ENCODE results near the gene TEX19.
A peak's percentile ranks its signal among the peaks of the same experiment; 100 is the strongest.
"Not testable (repeated sequence)": the region's sequence is repeated elsewhere in the genome, so short reads cannot be mapped to it uniquely, and the experiment has no call there.

Gene TEX19

GRCh38 chr17:82370471-82371332 is 11.7 kb downstream of the TEX19 start:
- ATAC-seq = peak; percentile 10; the same call in 2 of the 3 replicates
- TF ChIP-seq ZFP3 (CRISPR knock-in tag; IDR thresholded peaks at IDR 0.05) (no peak), ZNF8 (CRISPR knock-in tag; IDR thresholded peaks at IDR 0.05) (no peak), ZNF70 (CRISPR knock-in tag; IDR thresholded peaks at IDR 0.05) (no peak), PPARA (CRISPR knock-in tag; IDR thresholded peaks at IDR 0.05; ENCODE audit: borderline replicate concordance) (no peak)
- TF ChIP-seq, protein P1, sequence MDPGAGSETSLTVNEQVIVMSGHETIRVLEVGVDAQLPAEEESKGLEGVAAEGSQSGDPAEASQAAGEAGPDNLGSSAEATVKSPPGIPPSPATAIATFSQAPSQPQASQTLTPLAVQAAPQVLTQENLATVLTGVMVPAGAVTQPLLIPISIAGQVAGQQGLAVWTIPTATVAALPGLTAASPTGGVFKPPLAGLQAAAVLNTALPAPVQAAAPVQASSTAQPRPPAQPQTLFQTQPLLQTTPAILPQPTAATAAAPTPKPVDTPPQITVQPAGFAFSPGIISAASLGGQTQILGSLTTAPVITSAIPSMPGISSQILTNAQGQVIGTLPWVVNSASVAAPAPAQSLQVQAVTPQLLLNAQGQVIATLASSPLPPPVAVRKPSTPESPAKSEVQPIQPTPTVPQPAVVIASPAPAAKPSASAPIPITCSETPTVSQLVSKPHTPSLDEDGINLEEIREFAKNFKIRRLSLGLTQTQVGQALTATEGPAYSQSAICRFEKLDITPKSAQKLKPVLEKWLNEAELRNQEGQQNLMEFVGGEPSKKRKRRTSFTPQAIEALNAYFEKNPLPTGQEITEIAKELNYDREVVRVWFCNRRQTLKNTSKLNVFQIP (CRISPR knock-in tag; IDR thresholded peaks at IDR 0.05; ENCODE audit: borderline replicate concordance, low read depth) = no peak
- TF ChIP-seq, protein P2, sequence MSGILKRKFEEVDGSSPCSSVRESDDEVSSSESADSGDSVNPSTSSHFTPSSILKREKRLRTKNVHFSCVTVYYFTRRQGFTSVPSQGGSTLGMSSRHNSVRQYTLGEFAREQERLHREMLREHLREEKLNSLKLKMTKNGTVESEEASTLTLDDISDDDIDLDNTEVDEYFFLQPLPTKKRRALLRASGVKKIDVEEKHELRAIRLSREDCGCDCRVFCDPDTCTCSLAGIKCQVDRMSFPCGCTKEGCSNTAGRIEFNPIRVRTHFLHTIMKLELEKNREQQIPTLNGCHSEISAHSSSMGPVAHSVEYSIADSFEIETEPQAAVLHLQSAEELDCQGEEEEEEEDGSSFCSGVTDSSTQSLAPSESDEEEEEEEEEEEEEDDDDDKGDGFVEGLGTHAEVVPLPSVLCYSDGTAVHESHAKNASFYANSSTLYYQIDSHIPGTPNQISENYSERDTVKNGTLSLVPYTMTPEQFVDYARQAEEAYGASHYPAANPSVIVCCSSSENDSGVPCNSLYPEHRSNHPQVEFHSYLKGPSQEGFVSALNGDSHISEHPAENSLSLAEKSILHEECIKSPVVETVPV (CRISPR knock-in tag; IDR thresholded peaks at IDR 0.05) = no peak

- ATAC-seq = no peak
- TF ChIP-seq PATZ1 (CRISPR knock-in tag; IDR thresholded peaks at IDR 0.05; ENCODE audit: borderline replicate concordance) (no peak), ZNF565 (CRISPR knock-in tag; conservative IDR thresholded peaks at IDR 0.05; ENCODE audit: low read depth) (no peak), OSR1 (CRISPR knock-in tag; IDR thresholded peaks at IDR 0.05) (no peak), ZFP3 (CRISPR knock-in tag; IDR thresholded peaks at IDR 0.05) (no peak), ESRRG (CRISPR knock-in tag; IDR thresholded peaks at IDR 0.05) (no peak), GLIS3 (CRISPR knock-in tag; IDR thresholded peaks at IDR 0.05) (no peak), CREB5 (CRISPR knock-in tag; IDR thresholded peaks at IDR 0.05; ENCODE audit: low read depth) (no peak), ZFP30 (CRISPR knock-in tag; IDR thresholded peaks at IDR 0.05) (no peak), ISL1 (CRISPR knock-in tag; IDR thresholded peaks at IDR 0.05) (no peak), SNAI2 (CRISPR knock-in tag; IDR thresholded peaks at IDR 0.05) (no peak), ZNF70 (CRISPR knock-in tag; IDR thresholded peaks at IDR 0.05) (no peak)
- TF ChIP-seq, protein P3, sequence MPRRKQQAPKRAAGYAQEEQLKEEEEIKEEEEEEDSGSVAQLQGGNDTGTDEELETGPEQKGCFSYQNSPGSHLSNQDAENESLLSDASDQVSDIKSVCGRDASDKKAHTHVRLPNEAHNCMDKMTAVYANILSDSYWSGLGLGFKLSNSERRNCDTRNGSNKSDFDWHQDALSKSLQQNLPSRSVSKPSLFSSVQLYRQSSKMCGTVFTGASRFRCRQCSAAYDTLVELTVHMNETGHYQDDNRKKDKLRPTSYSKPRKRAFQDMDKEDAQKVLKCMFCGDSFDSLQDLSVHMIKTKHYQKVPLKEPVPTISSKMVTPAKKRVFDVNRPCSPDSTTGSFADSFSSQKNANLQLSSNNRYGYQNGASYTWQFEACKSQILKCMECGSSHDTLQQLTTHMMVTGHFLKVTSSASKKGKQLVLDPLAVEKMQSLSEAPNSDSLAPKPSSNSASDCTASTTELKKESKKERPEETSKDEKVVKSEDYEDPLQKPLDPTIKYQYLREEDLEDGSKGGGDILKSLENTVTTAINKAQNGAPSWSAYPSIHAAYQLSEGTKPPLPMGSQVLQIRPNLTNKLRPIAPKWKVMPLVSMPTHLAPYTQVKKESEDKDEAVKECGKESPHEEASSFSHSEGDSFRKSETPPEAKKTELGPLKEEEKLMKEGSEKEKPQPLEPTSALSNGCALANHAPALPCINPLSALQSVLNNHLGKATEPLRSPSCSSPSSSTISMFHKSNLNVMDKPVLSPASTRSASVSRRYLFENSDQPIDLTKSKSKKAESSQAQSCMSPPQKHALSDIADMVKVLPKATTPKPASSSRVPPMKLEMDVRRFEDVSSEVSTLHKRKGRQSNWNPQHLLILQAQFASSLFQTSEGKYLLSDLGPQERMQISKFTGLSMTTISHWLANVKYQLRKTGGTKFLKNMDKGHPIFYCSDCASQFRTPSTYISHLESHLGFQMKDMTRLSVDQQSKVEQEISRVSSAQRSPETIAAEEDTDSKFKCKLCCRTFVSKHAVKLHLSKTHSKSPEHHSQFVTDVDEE (CRISPR knock-in tag; IDR thresholded peaks at IDR 0.05) = no peak
Observed at GRCh38 chr17:82371333-82372248, 12.5 kb downstream of the TEX19 start, which contains the start of gene UTS2R. UTS2R (plus strand) TSS chr17:82371765; CDS start chr17:82374325, 2,560 bp downstream.

GRCh38 chr17:82372249-82373071 is 13.4 kb downstream of the TEX19 start:
- no peak for ATAC-seq
- TF ChIP-seq ZNF8 (CRISPR knock-in tag; IDR thresholded peaks at IDR 0.05) = no peak
- TF ChIP-seq ZFP30 (CRISPR knock-in tag; IDR thresholded peaks at IDR 0.05) = no peak
- TF ChIP-seq ZNF70 (CRISPR knock-in tag; IDR thresholded peaks at IDR 0.05) = no peak
- TF ChIP-seq ZNF565 (CRISPR knock-in tag; conservative IDR thresholded peaks at IDR 0.05; ENCODE audit: low read depth) = no peak
- no peak for TF ChIP-seq RARB (CRISPR knock-in tag; IDR thresholded peaks at IDR 0.05)
- no peak for TF ChIP-seq TCF4 (CRISPR knock-in tag; IDR thresholded peaks at IDR 0.05; ENCODE audit: borderline replicate concordance)
- no peak for TF ChIP-seq TOX (CRISPR knock-in tag; IDR thresholded peaks at IDR 0.05; ENCODE audit: borderline replicate concordance)
- TF ChIP-seq, protein P3 (CRISPR knock-in tag; IDR thresholded peaks at IDR 0.05) = no peak
- no peak for TF ChIP-seq ARNTL (CRISPR knock-in tag; IDR thresholded peaks at IDR 0.05; ENCODE audit: borderline replicate concordance, low read depth)

GRCh38 chr17:82373072-82373452 is 14.0 kb downstream of the TEX19 start:
- ATAC-seq = not testable (repeated sequence)

Data from SK-N-SH treated with all-trans-retinoic acid at 6 μM for 48 hours (cell line).